GM23338 (cell line): ENCODE results near the gene PLD5.

Experiments
- CREB1 ChIP-seq: fragments of 250-450 bp; sonication (Bioruptor Pico); IDR thresholded peaks from 2 replicates; pipeline ENCODE4 v1.5.0; 2020; ENCODE audit warnings: low read depth, mild to moderate bottlenecking, moderate library complexity
- EZH2 ChIP-seq: fragments of 200-600 bp; sonication (generic); IDR thresholded peaks from one replicate; pipeline ENCODE4 v1.8.0; 2017; ENCODE audit warnings: antibody characterized with exemption, mild to moderate bottlenecking, low read depth; ENCODE audit not compliant: unreplicated experiment
- EZH2phosphoT487 ChIP-seq: fragments of 200-600 bp; sonication (generic); IDR thresholded peaks from one replicate; pipeline ENCODE4 v1.8.1; 2018; ENCODE audit warnings: antibody characterized with exemption; ENCODE audit not compliant: unreplicated experiment
- JUNB ChIP-seq: IDR thresholded peaks from one replicate; pipeline ENCODE4 v1.6.1; 2016; ENCODE audit warnings: antibody characterized with exemption; ENCODE audit not compliant: unreplicated experiment
- POLR2AphosphoS5 ChIP-seq: IDR thresholded peaks from 2 replicates; pipeline ENCODE4 v1.6.1; 2016; ENCODE audit warnings: antibody characterized with exemption, low read depth
- STAT1 ChIP-seq: IDR thresholded peaks from one replicate; pipeline ENCODE4 v1.6.1; 2016; ENCODE audit warnings: antibody characterized with exemption; ENCODE audit not compliant: unreplicated experiment
- ZNF114 ChIP-seq: fragments of 250-450 bp; sonication (Bioruptor Pico); IDR thresholded peaks from 2 replicates; pipeline ENCODE4 v1.5.0; 2020; ENCODE audit warnings: mild to moderate bottlenecking, moderate library complexity
- ZNF331 ChIP-seq: fragments of 250-450 bp; sonication (Bioruptor Pico); IDR thresholded peaks from 2 replicates; pipeline ENCODE4 v1.5.0; 2020; ENCODE audit warnings: low read depth, mild to moderate bottlenecking, moderate library complexity
- TF ChIP-seq, protein P1 (sequence below), 2 experiments: fragments of 200-600 bp in 1 of 2; sonication (generic) in 1 of 2; conservative IDR thresholded peaks; 2 replicates each; pipeline versions ENCODE4 v1.5.1 to v1.6.1; 2016 to 2017; ENCODE audit warnings: antibody characterized with exemption in 2 of 2, low read depth in 2 of 2, mild to moderate bottlenecking in 2 of 2, moderate library complexity in 1 of 2
- TF ChIP-seq, protein P2 (sequence below): IDR thresholded peaks from one replicate; pipeline ENCODE4 v1.6.1; 2018; ENCODE audit warnings: antibody characterized with exemption; ENCODE audit not compliant: unreplicated experiment
- TF ChIP-seq, protein P3 (sequence below): IDR thresholded peaks from 2 replicates; pipeline ENCODE4 v1.6.1; 2016; ENCODE audit warnings: antibody characterized with exemption

DNA sequence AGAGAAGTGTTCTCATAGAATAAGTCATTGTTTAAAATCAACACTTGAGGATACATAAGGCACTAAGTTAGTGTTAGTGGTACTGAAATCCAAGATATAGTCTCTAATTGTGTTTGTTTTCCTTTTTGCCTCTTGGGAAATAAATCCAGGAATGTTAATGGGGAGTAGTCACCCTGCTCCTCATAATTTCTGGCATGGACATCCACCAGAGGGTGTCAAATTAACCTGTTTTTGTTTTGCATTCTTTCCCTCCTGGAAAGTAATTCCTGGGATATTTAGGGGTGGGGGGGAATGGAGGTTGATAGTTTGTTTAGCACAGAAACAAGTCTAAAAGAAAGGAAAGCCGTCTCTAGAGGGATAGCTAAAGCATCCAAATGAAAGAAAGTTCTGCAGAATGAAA is 437.8 kb downstream of the PLD5 start:
- TF ChIP-seq CREB1 = no peak
- no peak for TF ChIP-seq ZNF331 (CRISPR knock-in tag)
- TF ChIP-seq EZH2 = no peak
- no peak for TF ChIP-seq STAT1
- TF ChIP-seq, protein P1, sequence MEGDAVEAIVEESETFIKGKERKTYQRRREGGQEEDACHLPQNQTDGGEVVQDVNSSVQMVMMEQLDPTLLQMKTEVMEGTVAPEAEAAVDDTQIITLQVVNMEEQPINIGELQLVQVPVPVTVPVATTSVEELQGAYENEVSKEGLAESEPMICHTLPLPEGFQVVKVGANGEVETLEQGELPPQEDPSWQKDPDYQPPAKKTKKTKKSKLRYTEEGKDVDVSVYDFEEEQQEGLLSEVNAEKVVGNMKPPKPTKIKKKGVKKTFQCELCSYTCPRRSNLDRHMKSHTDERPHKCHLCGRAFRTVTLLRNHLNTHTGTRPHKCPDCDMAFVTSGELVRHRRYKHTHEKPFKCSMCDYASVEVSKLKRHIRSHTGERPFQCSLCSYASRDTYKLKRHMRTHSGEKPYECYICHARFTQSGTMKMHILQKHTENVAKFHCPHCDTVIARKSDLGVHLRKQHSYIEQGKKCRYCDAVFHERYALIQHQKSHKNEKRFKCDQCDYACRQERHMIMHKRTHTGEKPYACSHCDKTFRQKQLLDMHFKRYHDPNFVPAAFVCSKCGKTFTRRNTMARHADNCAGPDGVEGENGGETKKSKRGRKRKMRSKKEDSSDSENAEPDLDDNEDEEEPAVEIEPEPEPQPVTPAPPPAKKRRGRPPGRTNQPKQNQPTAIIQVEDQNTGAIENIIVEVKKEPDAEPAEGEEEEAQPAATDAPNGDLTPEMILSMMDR (conservative IDR thresholded peaks at IDR 0.05; ENCODE audit: low read depth in 2 of 2) = no peak
- no peak for TF ChIP-seq EZH2phosphoT487
- TF ChIP-seq, protein P2, sequence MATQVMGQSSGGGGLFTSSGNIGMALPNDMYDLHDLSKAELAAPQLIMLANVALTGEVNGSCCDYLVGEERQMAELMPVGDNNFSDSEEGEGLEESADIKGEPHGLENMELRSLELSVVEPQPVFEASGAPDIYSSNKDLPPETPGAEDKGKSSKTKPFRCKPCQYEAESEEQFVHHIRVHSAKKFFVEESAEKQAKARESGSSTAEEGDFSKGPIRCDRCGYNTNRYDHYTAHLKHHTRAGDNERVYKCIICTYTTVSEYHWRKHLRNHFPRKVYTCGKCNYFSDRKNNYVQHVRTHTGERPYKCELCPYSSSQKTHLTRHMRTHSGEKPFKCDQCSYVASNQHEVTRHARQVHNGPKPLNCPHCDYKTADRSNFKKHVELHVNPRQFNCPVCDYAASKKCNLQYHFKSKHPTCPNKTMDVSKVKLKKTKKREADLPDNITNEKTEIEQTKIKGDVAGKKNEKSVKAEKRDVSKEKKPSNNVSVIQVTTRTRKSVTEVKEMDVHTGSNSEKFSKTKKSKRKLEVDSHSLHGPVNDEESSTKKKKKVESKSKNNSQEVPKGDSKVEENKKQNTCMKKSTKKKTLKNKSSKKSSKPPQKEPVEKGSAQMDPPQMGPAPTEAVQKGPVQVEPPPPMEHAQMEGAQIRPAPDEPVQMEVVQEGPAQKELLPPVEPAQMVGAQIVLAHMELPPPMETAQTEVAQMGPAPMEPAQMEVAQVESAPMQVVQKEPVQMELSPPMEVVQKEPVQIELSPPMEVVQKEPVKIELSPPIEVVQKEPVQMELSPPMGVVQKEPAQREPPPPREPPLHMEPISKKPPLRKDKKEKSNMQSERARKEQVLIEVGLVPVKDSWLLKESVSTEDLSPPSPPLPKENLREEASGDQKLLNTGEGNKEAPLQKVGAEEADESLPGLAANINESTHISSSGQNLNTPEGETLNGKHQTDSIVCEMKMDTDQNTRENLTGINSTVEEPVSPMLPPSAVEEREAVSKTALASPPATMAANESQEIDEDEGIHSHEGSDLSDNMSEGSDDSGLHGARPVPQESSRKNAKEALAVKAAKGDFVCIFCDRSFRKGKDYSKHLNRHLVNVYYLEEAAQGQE = no peak
- no peak for TF ChIP-seq POLR2AphosphoS5
- TF ChIP-seq ZNF114 (CRISPR knock-in tag) = no peak
- TF ChIP-seq JUNB = no peak
- TF ChIP-seq, protein P3, sequence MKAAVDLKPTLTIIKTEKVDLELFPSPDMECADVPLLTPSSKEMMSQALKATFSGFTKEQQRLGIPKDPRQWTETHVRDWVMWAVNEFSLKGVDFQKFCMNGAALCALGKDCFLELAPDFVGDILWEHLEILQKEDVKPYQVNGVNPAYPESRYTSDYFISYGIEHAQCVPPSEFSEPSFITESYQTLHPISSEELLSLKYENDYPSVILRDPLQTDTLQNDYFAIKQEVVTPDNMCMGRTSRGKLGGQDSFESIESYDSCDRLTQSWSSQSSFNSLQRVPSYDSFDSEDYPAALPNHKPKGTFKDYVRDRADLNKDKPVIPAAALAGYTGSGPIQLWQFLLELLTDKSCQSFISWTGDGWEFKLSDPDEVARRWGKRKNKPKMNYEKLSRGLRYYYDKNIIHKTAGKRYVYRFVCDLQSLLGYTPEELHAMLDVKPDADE = no peak
